Vagina (tissue), 2 donors: ENCODE data around the gene INAFM2.

Experiments
- POLR2A ChIP-seq, 2 donors: fragments of 450-650 bp; IDR thresholded peaks; one replicate each; pipeline ENCODE4 v1.6.1; 2017; ENCODE audit warnings: antibody characterized with exemption in 2 of 2, mild to moderate bottlenecking in 2 of 2, moderate library complexity in 2 of 2
- TF ChIP-seq, protein P1 (sequence below), 3 experiments: fragments of 450-650 bp in 2 of 3; fragments of 200-600 bp in 1 of 3; sonication (generic) in 1 of 3; IDR thresholded peaks; one replicate each; pipeline ENCODE4 v1.5.1; 2017 to 2019; ENCODE audit warnings: antibody characterized with exemption in 3 of 3, mild to moderate bottlenecking in 2 of 3, moderate library complexity in 2 of 3

DNA sequence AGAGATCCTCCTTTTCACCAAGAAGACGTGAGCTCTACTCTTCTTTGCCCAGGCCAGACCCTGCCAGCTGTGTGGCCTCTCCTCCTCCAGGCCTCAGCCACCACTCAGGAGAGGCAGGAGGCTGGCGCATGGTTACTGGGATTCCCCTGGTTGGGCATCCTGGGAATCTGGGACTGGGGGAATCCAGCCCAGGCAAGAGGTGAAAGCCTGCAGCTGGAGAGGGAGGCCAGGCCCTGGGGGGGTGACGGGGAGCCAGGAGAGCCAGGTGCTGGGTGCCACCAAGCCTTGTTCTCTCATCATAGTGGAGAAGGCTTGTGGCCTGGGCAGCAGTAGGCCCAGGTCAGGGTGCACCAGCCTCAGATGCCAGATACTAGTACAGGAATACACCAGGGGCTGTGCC is 11.0 kb downstream of the INAFM2 start:
- TF ChIP-seq, protein P1, sequence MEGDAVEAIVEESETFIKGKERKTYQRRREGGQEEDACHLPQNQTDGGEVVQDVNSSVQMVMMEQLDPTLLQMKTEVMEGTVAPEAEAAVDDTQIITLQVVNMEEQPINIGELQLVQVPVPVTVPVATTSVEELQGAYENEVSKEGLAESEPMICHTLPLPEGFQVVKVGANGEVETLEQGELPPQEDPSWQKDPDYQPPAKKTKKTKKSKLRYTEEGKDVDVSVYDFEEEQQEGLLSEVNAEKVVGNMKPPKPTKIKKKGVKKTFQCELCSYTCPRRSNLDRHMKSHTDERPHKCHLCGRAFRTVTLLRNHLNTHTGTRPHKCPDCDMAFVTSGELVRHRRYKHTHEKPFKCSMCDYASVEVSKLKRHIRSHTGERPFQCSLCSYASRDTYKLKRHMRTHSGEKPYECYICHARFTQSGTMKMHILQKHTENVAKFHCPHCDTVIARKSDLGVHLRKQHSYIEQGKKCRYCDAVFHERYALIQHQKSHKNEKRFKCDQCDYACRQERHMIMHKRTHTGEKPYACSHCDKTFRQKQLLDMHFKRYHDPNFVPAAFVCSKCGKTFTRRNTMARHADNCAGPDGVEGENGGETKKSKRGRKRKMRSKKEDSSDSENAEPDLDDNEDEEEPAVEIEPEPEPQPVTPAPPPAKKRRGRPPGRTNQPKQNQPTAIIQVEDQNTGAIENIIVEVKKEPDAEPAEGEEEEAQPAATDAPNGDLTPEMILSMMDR (IDR thresholded peaks at IDR 0.05), result no peak
- TF ChIP-seq POLR2A (IDR thresholded peaks at IDR 0.05), result no peak
